ENCODE measurements around the gene SERTAD2. TPM values are rescaled to one million over a fixed set of nuclear protein-coding genes. Genes with fewer than 3 reads are reported as not detected.

SERTAD2 gene
- polyA plus RNA-seq, 1 experiment = 6.2 TPM

- POLR2A ChIA-PET = interaction anchor here (0.6 to 1.0 kb wide), 2 partner anchors 44 to 141 kb away, joined by 3 to 5 read pairs; partner anchors contain the start of gene SERTAD2
Observed at GRCh38 chr2:64698177-64698643, 44.5 kb upstream of the SERTAD2 start.

GRCh38 chr2:64697297-64698176 is 43.8 kb upstream of the SERTAD2 start:
- ChIA-PET POLR2A (interaction anchor here (0.6 to 0.7 kb wide), 2 partner anchors 103 to 131 kb away, joined by 5 read pairs; no protein-coding TSS in a partner anchor), CTCF (interaction anchor here (0.7 to 1.7 kb wide), 3 partner anchors 12 to 52 kb away, joined by 3 read pairs; partner anchors contain the start of gene SERTAD2)
- DNase-seq (ENCODE audit: low read depth) = no peak
- H3K4me3 ChIP-seq (ENCODE audit: low read depth, low read length) = no peak overlapping the region
- no peaks in the 10 kb centered on the region for H3K27me3 ChIP-seq (ENCODE audit: control insufficient read depth, insufficient read depth, low read length)
- no peaks in the 10 kb centered on the region for H3K36me3 ChIP-seq (ENCODE audit: control insufficient read depth, insufficient read depth, low read length)
- TF ChIP-seq CTCF (IDR thresholded peaks at IDR 0.05; ENCODE audit: insufficient read depth, low read depth, low read length) = no peak

More at GRCh38 chr2:64698177-64698643, 44.5 kb upstream of the SERTAD2 start:
- H3K36me3 ChIP-seq (ENCODE audit: control insufficient read depth, insufficient read depth, low read length) = no peaks in the 10 kb centered on the region
- DNase-seq (ENCODE audit: low read depth) = no peak
- no peak overlapping the region for H3K4me3 ChIP-seq (ENCODE audit: low read depth, low read length)
- CTCF ChIA-PET = interaction anchor here (1.6 kb wide), 1 partner anchor 12 kb away, joined by 3 read pairs; no protein-coding TSS in a partner anchor
- H3K27me3 ChIP-seq (ENCODE audit: control insufficient read depth, insufficient read depth, low read length) = no peaks in the 10 kb centered on the region
- TF ChIP-seq CTCF (IDR thresholded peaks at IDR 0.05; ENCODE audit: insufficient read depth, low read depth, low read length) = no peak

- no peak for TF ChIP-seq CTCF (IDR thresholded peaks at IDR 0.05; ENCODE audit: insufficient read depth, low read depth, low read length)
- Histone ChIP-seq H3K36me3 (ENCODE audit: control insufficient read depth, insufficient read depth, low read length) (no peaks in the 10 kb centered on the region), H3K27me3 (ENCODE audit: control insufficient read depth, insufficient read depth, low read length) (no peaks in the 10 kb centered on the region), H3K4me3 (ENCODE audit: low read depth, low read length) (no peak overlapping the region)
- ChIA-PET CTCF (interaction anchor here (0.7 to 1.7 kb wide), 3 partner anchors 11 to 51 kb away, joined by 3 read pairs; partner anchors contain the start of gene SERTAD2), POLR2A (no interaction called here)
- DNase-seq (ENCODE audit: low read depth) = no peak
Observed at GRCh38 chr2:64696636-64697035, 42.9 kb upstream of the SERTAD2 start.

GRCh38 chr2:64695721-64696261 is 42.1 kb upstream of the SERTAD2 start:
- Histone ChIP-seq H3K4me3 (ENCODE audit: low read depth, low read length) (no peak overlapping the region), H3K36me3 (ENCODE audit: control insufficient read depth, insufficient read depth, low read length) (no peaks in the 10 kb centered on the region), H3K27me3 (ENCODE audit: control insufficient read depth, insufficient read depth, low read length) (no peaks in the 10 kb centered on the region)
- POLR2A ChIA-PET = no interaction called here
- TF ChIP-seq CTCF (IDR thresholded peaks at IDR 0.05; ENCODE audit: insufficient read depth, low read depth, low read length) = no peak
- CTCF ChIA-PET = no interaction called here
- no peak for DNase-seq (ENCODE audit: low read depth)

- Histone ChIP-seq H3K27me3 (ENCODE audit: control insufficient read depth, insufficient read depth, low read length) (no peaks in the 10 kb centered on the region), H3K4me3 (ENCODE audit: low read depth, low read length) (no peak overlapping the region), H3K36me3 (ENCODE audit: control insufficient read depth, insufficient read depth, low read length) (no peaks in the 10 kb centered on the region)
- POLR2A ChIA-PET = no interaction called here
- TF ChIP-seq CTCF (IDR thresholded peaks at IDR 0.05; ENCODE audit: insufficient read depth, low read depth, low read length) = no peak
- DNase-seq (ENCODE audit: low read depth) = no peak
- CTCF ChIA-PET = no interaction called here
Observed at GRCh38 chr2:64692401-64692800, 38.7 kb upstream of the SERTAD2 start.
